HepG2 (cell line): ENCODE measurements around the gene ZDHHC3. TPM values are rescaled to one million over a fixed set of nuclear protein-coding genes. Genes with fewer than 3 reads are reported as not detected.
A peak's percentile ranks its signal among the peaks of the same experiment; 100 is the strongest.

Source experiments
- ATAC-seq: fragments of 200-7000 bp; cut with Tn5 transposase; 3 replicates; pipeline ENCODE4 v1.9.1; 2020; ENCODE audit warnings: mild to moderate bottlenecking, moderate library complexity
- BruUV-seq: library from RNA; stranded (reverse); fragments of 400-500 nt; replicated peaks from 2 replicates; lab custom pipeline; 2021; lab: Mats Ljungman, UMichigan
- CTCF ChIA-PET: fragments of 300-600 bp; formaldehyde crosslinking; extraction: SDS; loops from one replicate; lab custom pipeline; 2021; ENCODE audit warnings: low total read pairs, inconsistent platforms, low intra/inter-chr PET ratio; lab: Yijun Ruan, JAX
- POLR2A ChIA-PET: fragments of 350-600 bp; sonication (Branson Sonifier 250); formaldehyde crosslinking; loops from one replicate; lab custom pipeline; 2020; ENCODE audit warnings: antibody characterized with exemption, inconsistent platforms; lab: Yijun Ruan, JAX
- DNase-seq: peaks from one replicate; pipeline ENCODE4 v3.0.0-alpha.2; 2015; ENCODE audit warnings: low spot score
- FAIRE-seq: peaks from 3 replicates; lab custom pipeline; 2011; peaks lifted over from hg19 to GRCh38; lab: Jason Lieb, UNC
- H2AFZ ChIP-seq: one replicate; pipeline ENCODE4 v1.6.1; 2011; ENCODE audit warnings: low read length, inconsistent platforms
- H3K27ac ChIP-seq: fragments of 300-600 bp; 3 replicates; pipeline ENCODE4 v1.8.0; 2011; ENCODE audit warnings: mixed run types, mild to moderate bottlenecking, mixed read lengths, low read length, inconsistent platforms; ENCODE audit not compliant: insufficient read depth; ENCODE audit errors: extremely low read length
- H3K27me3 ChIP-seq, 2 experiments: fragments of 200-600 bp in 1 of 2; 2 replicates in 1 of 2; 3 replicates in 1 of 2; pipeline versions ENCODE4 v1.6.0 to v1.8.0; 2011; ENCODE audit warnings: low read length in 2 of 2, mild to moderate bottlenecking in 2 of 2, moderate library complexity in 2 of 2, inconsistent platforms in 1 of 2; ENCODE audit not compliant: insufficient read depth in 2 of 2, control insufficient read depth in 1 of 2
- H3K36me3 ChIP-seq, 2 experiments: fragments of 200-600 bp in 1 of 2; replicated peaks in 1 of 2; 2 replicates in 1 of 2; 3 replicates in 1 of 2; pipeline versions ENCODE4 v1.5.1 to v1.8.0; 2011; ENCODE audit warnings: low read length in 2 of 2, inconsistent platforms in 1 of 2; ENCODE audit not compliant: insufficient read depth in 2 of 2, control insufficient read depth in 1 of 2
- H3K4me1 ChIP-seq: 2 replicates; pipeline ENCODE4 v1.5.1; 2012; ENCODE audit warnings: low read length, inconsistent platforms; ENCODE audit not compliant: insufficient read depth
- H3K4me2 ChIP-seq: 2 replicates; pipeline ENCODE4 v1.6.0; 2011; ENCODE audit warnings: low read depth, low read length, inconsistent platforms
- H3K4me3 ChIP-seq, 3 experiments: fragments of 200-600 bp in 1 of 3; sonication (generic), shearing (Covaris generic) in 1 of 3; replicated peaks in 1 of 3; 2 replicates each; pipeline ENCODE4 v1.5.1; 2011 to 2016; ENCODE audit warnings: low read length in 3 of 3, inconsistent platforms in 2 of 3, low read depth in 2 of 3, mild to moderate bottlenecking in 2 of 3, control low read depth in 1 of 3, mixed read lengths in 1 of 3; ENCODE audit not compliant: insufficient read depth in 1 of 3
- H3K79me2 ChIP-seq: one replicate; pipeline ENCODE4 v1.6.1; 2011; ENCODE audit warnings: low read length, inconsistent platforms; ENCODE audit not compliant: insufficient read depth
- H3K9ac ChIP-seq: 2 replicates; pipeline ENCODE4 v1.6.0; 2011; ENCODE audit warnings: mild to moderate bottlenecking, low read depth, low read length, inconsistent platforms; ENCODE audit not compliant: insufficient read depth
- H3K9me3 ChIP-seq: 2 replicates; pipeline ENCODE4 v1.5.1; 2012; ENCODE audit warnings: mild to moderate bottlenecking, low read length
- H4K20me1 ChIP-seq: 2 replicates; pipeline ENCODE4 v1.6.0; 2011; ENCODE audit warnings: inconsistent platforms, mild to moderate bottlenecking, low read length, moderate library complexity; ENCODE audit not compliant: insufficient read depth
- ETV5 ChIP-seq: IDR thresholded peaks from 2 replicates; pipeline ENCODE4 v1.6.1; 2018; ENCODE audit warnings: missing biosample characterization, missing genetic modification reagents, inconsistent platforms, borderline replicate concordance
- HDAC6 ChIP-seq: fragments of 200-600 bp; sonication (generic); IDR thresholded peaks from 2 replicates; pipeline ENCODE4 v1.7.0; 2017; ENCODE audit warnings: mild to moderate bottlenecking, antibody characterized with exemption, low read length, low read depth
- KMT2A ChIP-seq: sonication (generic); formaldehyde crosslinking; IDR thresholded peaks from 2 replicates; pipeline ENCODE4 v1.4.0; 2020; ENCODE audit warnings: missing genetic modification reagents
- MEIS1 ChIP-seq: sonication (generic); formaldehyde crosslinking; IDR thresholded peaks from 2 replicates; pipeline ENCODE4 v1.9.0; 2021; ENCODE audit warnings: mild to moderate bottlenecking, missing genetic modification reagents, moderate library complexity, borderline replicate concordance
- RAD21 ChIP-seq: fragments of 450-650 bp; formaldehyde crosslinking; IDR thresholded peaks from 2 replicates; pipeline ENCODE4 v1.5.0; 2020; ENCODE audit warnings: mild to moderate bottlenecking
- REST ChIP-seq, 2 experiments: IDR thresholded peaks; 2 replicates each; pipeline ENCODE4 v1.6.1; 2011 to 2012; ENCODE audit warnings: low read length in 2 of 2, borderline replicate concordance in 1 of 2, low read depth in 1 of 2, mild to moderate bottlenecking in 1 of 2, moderate library complexity in 1 of 2
- SALL2 ChIP-seq: sonication (generic); formaldehyde crosslinking; IDR thresholded peaks from 2 replicates; pipeline ENCODE4 v1.8.1; 2023; ENCODE audit warnings: mild to moderate bottlenecking, missing genetic modification reagents, inconsistent platforms
- SAP130 ChIP-seq: IDR thresholded peaks from 2 replicates; pipeline ENCODE4 v1.6.1; 2016; ENCODE audit warnings: low read depth
- SOX6 ChIP-seq, 2 experiments: fragments of 450-650 bp in 1 of 2; sonication (generic) in 1 of 2; formaldehyde crosslinking in 1 of 2; IDR thresholded peaks; 2 replicates each; pipeline versions ENCODE4 v1.4.0 to v1.6.1; 2017 to 2020; ENCODE audit warnings: antibody characterized with exemption in 1 of 2, mild to moderate bottlenecking in 1 of 2, missing genetic modification reagents in 1 of 2
- STAG1 ChIP-seq: sonication (generic); formaldehyde crosslinking; IDR thresholded peaks from 2 replicates; pipeline ENCODE4 v1.4.0; 2020; ENCODE audit warnings: missing genetic modification reagents
- ZFP36 ChIP-seq: fragments of 150-350 bp; IDR thresholded peaks from 2 replicates; pipeline ENCODE4 v1.6.1; 2018; ENCODE audit warnings: borderline replicate concordance, low read length, low read depth; ENCODE audit not compliant: partially characterized antibody
- ZFP82 ChIP-seq: sonication (generic); formaldehyde crosslinking; IDR thresholded peaks from 2 replicates; pipeline ENCODE4 v1.5.1; 2020; ENCODE audit warnings: mild to moderate bottlenecking, missing genetic modification reagents, borderline replicate concordance
- ZNF12 ChIP-seq: sonication (generic); formaldehyde crosslinking; IDR thresholded peaks from 2 replicates; pipeline ENCODE4 v1.5.0; 2020; ENCODE audit warnings: missing genetic modification reagents
- WGBS: methylation state at CpG from one replicate; pipeline ENCODE4 v1.1.6; 2017; ENCODE audit warnings: low lambda C conversion rate; 5-methylcytosine and 5-hydroxymethylcytosine counted together
- in situ Hi-C: cut with HindIII; loops from 2 replicates; pipeline ENCODE4 v1.10.0; 2017; ENCODE audit warnings: low pct_unique_long_range_greater_than_20kb; ENCODE audit not compliant: extremely low pct_ligation_motif_present
- intact Hi-C: fragments of 100-400 bp; cut with micrococcal nuclease; formaldehyde crosslinking; loops from one replicate; pipeline ENCODE4 v1.10.0; 2022; ENCODE audit not compliant: unreplicated experiment
- polyA plus RNA-seq, 8 experiments: library from polyadenylated mRNA; depleted of rRNA in 3 of 8; stranded (reverse) in 7 of 8; unstranded in 1 of 8; fragments of >200 nt; fragmentation: Illumina TruSeq in 4 of 8; extraction: Trizol in 4 of 8; gene quantifications; 2 replicates each; pipeline versions ENCODE4 v1.2.1 to v1.2.3, GENCODE V29; 2011 to 2016; ENCODE audit warnings: low read depth in 4 of 8, missing spikeins in 1 of 8, mixed read lengths in 1 of 8; ENCODE audit not compliant: insufficient read depth in 1 of 8
- total RNA-seq, 5 experiments: library from RNA; depleted of rRNA; stranded (reverse); fragments of >200 nt; fragmentation: Illumina TruSeq; extraction: Trizol; gene quantifications; 2 replicates each; pipeline ENCODE4 v1.2.3, GENCODE V29; 2016; ENCODE audit warnings: low read depth in 1 of 5
- TF ChIP-seq, protein P1 (sequence below): sonication (generic); formaldehyde crosslinking; IDR thresholded peaks from 2 replicates; pipeline ENCODE4 v1.4.0; 2020; ENCODE audit warnings: missing genetic modification reagents, low read depth, mild to moderate bottlenecking, borderline replicate concordance
- TF ChIP-seq, protein P2 (sequence below): sonication (generic); formaldehyde crosslinking; IDR thresholded peaks from 2 replicates; pipeline ENCODE4 v1.4.0; 2020; ENCODE audit warnings: mild to moderate bottlenecking, low read depth, missing genetic modification reagents
- TF ChIP-seq, protein P3 (sequence below): sonication (generic); formaldehyde crosslinking; IDR thresholded peaks from 2 replicates; pipeline ENCODE4 v1.5.0; 2020; ENCODE audit warnings: mild to moderate bottlenecking, missing genetic modification reagents, moderate library complexity

The ZDHHC3 gene
- total and polyA plus RNA-seq, 2 of the 13 experiments (the other 11 are each of a cell fraction or from before 2014, with no cell fraction given): 44.1 to 65.7 TPM

DNA sequence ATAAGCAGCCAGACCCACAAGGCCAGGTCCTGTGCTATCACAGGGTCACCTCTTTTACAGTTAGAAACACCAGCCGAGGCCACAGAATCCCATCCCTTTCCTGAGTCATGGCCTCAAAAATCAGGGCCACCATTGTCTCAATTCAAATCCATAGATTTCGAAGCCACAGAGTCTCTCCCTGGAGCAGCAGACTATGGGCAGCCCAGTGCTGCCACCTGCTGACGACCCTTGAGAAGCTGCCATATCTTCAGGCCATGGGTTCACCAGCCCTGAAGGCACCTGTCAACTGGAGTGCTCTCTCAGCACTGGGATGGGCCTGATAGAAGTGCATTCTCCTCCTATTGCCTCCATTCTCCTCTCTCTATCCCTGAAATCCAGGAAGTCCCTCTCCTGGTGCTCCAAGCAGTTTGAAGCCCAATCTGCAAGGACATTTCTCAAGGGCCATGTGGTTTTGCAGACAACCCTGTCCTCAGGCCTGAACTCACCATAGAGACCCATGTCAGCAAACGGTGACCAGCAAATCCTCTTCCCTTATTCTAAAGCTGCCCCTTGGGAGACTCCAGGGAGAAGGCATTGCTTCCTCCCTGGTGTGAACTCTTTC lies 62.0 kb downstream of the ZDHHC3 start:
- DNase-seq (peak; percentile 60), FAIRE-seq (peak; percentile 85), ATAC-seq (peak; percentile 88)
- no peak overlapping the region for H3K4me2 ChIP-seq
- no peak overlapping the region for H3K27ac ChIP-seq
- H3K9me3 ChIP-seq: no peaks in the 10 kb centered on the region
- intact Hi-C loops (loop anchor here (1.0 kb wide), 1 partner anchor 382 kb away; no protein-coding TSS in a partner anchor), in situ Hi-C loops (no loop called here)
- H4K20me1 ChIP-seq: no peaks in the 10 kb centered on the region
- H3K79me2 ChIP-seq: no peaks in the 10 kb centered on the region
- WGBS: 6% methylated on average over 3 of the region's 4 CpGs
- no peaks in the 10 kb centered on the region for H3K4me1 ChIP-seq
- no peak overlapping the region for H2AFZ ChIP-seq
- no peak overlapping the region for H3K4me3 ChIP-seq
- no peaks in the 10 kb centered on the region for H3K36me3 ChIP-seq
- POLR2A ChIA-PET: no interaction called here
- H3K9ac ChIP-seq: no peak overlapping the region
- no TSS peak for BruUV-seq
- no peaks in the 10 kb centered on the region for H3K27me3 ChIP-seq
- CTCF ChIA-PET: interaction anchor here (1.6 to 1.7 kb wide), 2 partner anchors 381 to 384 kb away, joined by 7 to 20 read pairs; no protein-coding TSS in a partner anchor
- TF ChIP-seq, protein P1, sequence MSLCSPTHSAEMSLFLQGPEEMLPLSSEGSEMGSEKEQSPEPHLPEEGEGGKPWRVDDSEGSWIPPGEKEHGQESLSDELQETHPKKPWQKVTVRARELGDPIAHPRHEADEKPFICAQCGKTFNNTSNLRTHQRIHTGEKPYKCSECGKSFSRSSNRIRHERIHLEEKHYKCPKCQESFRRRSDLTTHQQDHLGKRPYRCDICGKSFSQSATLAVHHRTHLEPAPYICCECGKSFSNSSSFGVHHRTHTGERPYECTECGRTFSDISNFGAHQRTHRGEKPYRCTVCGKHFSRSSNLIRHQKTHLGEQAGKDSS (CRISPR knock-in tag): no peak
- TF ChIP-seq SAP130 (CRISPR knock-in tag) (peak; percentile 29; the same call in 1 of the 2 replicates), ZFP36 (no peak), STAG1 (CRISPR knock-in tag) (peak; percentile 85), REST (IDR thresholded peaks at IDR 0.05; ENCODE audit: borderline replicate concordance in 1 of 2, low read depth in 1 of 2, low read length in 2 of 2) (peak; percentile 11 to 81), MEIS1 (CRISPR knock-in tag) (0 out of 2 replicates have a peak, but pooled peaks have one; percentile 16), ETV5 (no peak), SOX6 (IDR thresholded peaks at IDR 0.05) (no peak), SOX6 (CRISPR knock-in tag; IDR thresholded peaks at IDR 0.05) (no peak), ZNF12 (CRISPR knock-in tag) (no peak), SALL2 (CRISPR knock-in tag) (no peak), KMT2A (CRISPR knock-in tag) (no peak), HDAC6 (no peak), RAD21 (peak; percentile 79), ZFP82 (no peak)
- TF ChIP-seq, protein P2, sequence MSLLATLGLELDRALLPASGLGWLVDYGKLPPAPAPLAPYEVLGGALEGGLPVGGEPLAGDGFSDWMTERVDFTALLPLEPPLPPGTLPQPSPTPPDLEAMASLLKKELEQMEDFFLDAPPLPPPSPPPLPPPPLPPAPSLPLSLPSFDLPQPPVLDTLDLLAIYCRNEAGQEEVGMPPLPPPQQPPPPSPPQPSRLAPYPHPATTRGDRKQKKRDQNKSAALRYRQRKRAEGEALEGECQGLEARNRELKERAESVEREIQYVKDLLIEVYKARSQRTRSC (CRISPR knock-in tag): no peak
- TF ChIP-seq, protein P3, sequence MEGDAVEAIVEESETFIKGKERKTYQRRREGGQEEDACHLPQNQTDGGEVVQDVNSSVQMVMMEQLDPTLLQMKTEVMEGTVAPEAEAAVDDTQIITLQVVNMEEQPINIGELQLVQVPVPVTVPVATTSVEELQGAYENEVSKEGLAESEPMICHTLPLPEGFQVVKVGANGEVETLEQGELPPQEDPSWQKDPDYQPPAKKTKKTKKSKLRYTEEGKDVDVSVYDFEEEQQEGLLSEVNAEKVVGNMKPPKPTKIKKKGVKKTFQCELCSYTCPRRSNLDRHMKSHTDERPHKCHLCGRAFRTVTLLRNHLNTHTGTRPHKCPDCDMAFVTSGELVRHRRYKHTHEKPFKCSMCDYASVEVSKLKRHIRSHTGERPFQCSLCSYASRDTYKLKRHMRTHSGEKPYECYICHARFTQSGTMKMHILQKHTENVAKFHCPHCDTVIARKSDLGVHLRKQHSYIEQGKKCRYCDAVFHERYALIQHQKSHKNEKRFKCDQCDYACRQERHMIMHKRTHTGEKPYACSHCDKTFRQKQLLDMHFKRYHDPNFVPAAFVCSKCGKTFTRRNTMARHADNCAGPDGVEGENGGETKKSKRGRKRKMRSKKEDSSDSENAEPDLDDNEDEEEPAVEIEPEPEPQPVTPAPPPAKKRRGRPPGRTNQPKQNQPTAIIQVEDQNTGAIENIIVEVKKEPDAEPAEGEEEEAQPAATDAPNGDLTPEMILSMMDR (CRISPR knock-in tag): peak; percentile 92
